NOMO-1 treated with dmso at 0.1 percent for 144 hours (cell line): Measurements from ENCODE around the gene RND1.

Experiments
- DNase-seq: peaks from one replicate; lab custom pipeline; 2025; ENCODE audit not compliant: unreplicated experiment; lab: John Stamatoyannopoulos, UW

RND1 gene

GRCh38 chr12:48828293-48828692 lies 37.4 kb downstream of the RND1 start:
- no peak for DNase-seq

GRCh38 chr12:48827513-48828096 lies 38.1 kb downstream of the RND1 start:
- DNase-seq, result no peak

DNA sequence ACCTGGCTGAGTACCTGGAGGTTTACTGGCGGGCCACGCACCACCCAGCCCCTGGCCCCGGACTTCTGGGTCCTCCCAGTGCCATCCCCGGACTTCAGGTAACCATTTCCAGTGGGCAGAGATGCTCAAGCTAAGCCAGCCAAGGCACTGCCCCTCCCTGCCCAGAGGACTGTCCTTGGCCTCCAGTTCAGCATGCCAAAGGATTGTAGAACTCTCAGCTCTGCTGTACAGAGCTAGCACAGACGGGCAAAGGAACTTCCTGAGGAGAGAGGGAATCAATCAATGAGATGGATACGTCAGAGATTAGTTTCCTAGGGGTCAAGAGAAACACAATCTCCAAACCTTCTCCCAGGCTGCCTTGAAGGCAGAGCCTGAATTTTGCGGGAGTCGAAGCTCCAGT lies 38.6 kb downstream of the RND1 start:
- DNase-seq, result no peak

GRCh38 chr12:48826209-48826855 lies 39.3 kb downstream of the RND1 start:
- DNase-seq, result no peak

DNA sequence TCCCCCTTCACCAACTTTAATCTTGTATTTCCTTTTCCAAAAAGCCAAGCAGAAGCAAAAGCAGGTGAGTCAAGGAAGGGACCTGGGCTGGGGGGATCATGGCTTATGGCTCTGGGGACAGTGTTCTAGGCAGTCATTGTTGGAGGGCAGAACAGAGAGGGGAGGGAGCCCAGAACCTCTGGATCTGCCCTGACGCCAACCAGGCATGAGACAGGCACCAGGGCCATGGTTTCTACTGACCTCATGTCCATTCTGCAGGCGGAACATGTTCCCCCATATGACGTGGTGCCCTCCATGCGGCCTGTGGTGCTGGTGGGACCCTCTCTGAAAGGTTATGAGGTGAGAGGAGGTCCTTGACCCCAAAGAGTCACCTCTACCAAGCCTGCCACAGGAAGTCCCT lies 40.8 kb downstream of the RND1 start:
- DNase-seq, result no peak

- no peak for DNase-seq
Observed at GRCh38 chr12:48824112-48824511, 41.6 kb downstream of the RND1 start.

DNA sequence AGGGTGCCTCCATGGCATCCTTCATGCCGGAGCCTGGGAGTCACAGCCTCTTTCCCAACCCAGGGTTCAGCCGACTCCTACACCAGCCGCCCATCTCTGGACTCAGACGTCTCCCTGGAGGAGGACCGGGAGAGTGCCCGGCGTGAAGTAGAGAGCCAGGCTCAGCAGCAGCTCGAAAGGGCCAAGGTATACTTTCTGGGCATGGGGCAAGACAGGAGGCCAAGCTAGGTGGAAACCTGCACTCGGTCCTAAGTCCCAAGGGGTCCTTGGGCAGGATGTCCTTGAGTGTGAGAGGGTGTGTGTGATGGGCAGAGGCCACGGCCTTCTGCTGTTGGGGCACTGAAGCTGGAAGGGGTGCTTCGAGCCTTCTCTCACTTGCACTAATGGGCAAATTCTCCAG lies 42.4 kb downstream of the RND1 start:
- DNase-seq, result no peak

- no peak for DNase-seq
Observed at GRCh38 chr12:48822711-48823110, 43.0 kb downstream of the RND1 start.

GRCh38 chr12:48822139-48822538 lies 43.5 kb downstream of the RND1 start:
- DNase-seq, result no peak

DNA sequence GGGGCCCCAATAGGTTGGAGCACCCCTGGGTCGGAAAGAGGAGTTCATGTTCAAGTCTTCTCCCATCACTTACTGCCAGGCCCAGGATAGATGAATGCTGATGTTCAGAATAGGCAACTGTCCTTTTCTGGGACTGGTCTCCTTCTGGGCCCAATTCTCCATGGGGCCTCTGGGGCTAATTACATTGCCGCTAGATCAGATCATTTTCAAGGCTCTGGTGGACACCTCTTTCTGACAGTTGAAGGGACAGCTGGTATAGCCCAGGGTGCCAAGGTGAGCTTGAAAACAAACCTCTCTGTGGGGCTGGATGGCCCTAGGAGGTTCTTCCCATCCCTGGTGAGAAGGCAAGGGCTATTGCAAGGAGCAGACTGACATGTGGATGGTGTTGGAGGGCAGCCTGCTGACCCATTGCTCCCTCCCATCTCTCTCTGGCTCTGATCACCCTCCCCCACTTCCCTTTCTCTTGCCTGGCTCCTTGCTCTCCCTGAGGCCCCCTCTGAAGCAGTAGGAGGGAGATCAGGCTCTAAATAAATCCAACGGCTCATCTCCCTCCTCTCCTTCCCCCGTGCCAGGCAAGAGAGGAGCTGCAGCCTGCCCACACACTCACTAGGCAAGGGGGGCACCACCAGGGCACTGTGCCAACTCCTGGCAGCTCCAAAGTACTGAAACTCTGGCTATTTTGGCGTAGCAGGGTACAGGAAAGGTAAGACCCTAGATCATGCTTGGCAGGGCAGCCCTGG lies 45.5 kb downstream of the RND1 start:
- DNase-seq, result no peak

DNA sequence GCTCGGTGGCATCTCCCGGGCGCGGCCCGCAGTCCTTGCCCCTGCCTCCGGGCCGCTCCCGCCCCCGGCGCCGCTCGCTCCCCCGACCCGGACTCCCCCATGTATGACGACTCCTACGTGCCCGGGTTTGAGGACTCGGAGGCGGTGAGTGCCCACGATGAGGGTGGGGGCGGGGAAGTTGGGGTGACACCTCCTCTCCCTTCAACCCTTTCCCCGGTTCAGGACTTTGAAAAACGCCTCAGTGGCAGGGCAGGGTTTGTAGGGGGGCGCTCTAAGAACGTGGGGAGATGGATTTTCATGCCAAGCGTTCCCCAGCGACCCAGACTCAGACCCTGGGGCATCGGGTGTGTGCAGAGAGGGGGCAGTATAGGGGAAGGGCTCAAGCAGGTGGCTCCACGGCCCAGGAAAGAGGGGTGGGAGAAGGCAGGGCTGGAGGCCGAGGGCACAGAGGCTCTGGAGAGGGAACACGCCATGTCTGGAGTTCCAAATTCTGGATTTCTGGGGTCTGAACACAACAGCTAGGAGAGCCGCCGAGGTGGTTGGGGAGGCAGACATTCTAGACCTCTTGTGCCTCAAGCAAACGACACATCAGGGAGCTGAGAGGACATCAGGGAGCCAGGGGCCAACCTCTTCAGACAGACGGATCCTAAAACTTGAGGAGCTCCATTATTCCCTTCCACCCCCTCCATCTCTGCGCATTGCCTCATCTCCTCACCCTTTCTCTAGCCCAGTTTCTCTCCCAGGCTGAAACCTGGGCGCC lies 46.7 kb downstream of the RND1 start:
- DNase-seq, result no peak

DNA sequence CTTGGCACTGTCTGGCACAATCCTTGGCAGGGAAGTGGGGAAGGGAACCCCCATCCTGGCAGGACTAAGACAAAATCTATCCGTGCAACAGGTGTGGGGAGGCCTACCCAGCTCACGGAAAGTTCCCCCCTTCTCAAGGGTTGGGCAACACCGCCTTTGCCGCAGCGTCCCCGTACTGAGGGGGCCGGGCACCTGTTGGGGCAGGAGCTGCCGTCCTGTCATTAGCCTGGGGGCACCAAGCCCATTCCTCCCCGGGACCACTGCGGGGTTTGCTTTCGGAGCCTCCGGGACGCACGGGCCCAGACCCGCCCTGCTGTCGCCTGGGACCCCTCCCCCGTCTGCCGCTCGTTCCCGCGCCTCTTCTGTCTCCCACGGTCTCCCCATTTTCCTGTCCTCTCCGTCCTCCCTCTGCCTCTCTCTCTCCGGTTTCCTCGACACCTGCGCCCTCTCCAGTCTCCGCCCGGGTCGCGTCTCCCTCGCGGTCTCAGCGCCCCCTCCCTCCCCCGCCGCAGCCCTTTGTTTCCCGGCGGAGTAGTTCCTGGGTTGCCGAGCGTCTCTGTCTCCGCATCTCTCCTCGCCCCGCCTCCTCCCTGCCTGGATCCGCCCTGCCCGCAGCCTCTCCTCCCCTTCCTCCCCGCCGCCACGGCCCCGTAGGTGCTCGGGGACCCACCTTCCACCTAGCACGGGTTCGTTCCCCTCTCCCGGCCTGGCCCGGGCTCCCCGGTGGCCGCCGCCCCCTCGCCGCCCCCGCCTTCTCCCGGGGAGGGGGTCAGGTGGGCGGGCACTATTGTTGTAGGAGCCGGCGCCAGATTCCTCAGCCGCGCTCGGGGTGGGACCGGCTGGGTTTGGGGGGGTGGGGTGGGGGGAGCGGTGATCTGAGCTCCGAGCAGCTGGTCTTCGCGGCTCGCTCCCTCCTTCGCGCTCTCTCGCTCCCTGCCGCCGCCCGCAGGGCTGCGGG lies 47.5 kb downstream of the RND1 start, which contains the start of gene CACNB3:
Gene CACNB3 (plus strand): TSS at position 624 of the 958 bp plus-strand sequence. CDS start 434 bp downstream, outside the sequence.
- DNase-seq, result peak; percentile 6

DNA sequence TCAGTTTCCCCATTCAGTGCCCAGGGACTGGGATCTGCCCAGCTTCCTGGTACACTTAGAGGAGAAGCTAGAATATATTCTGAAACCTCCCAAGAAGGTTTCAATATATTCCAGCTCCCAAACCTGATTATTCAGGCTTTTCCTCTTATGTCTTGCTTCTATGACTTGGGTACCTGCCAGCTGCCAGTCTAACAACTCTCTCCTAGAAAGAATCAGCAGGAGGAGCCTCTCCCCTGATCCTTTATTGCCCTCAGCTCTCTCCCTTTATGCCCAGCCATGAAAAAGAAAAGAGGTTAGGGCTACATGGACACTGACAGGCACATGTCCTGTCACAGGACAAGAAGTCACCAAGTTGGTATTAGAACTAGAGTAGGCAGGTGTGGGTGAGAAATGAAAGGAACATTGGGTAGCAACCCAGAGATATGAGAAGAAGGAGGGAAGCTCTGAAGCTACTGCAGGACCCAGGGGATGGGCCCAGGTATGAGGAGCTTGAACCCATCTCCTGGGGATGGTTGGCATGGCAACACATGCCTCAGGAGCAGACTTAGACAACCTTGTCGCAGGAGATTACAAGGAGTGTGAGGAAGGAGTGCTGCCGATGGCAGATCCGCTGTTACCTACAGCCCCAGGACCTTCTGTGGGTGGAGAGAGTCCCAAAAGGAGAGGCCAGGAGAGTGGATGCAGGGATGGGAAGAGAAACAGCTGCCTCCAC lies 49.4 kb downstream of the RND1 start:
- DNase-seq, result no peak

DNA sequence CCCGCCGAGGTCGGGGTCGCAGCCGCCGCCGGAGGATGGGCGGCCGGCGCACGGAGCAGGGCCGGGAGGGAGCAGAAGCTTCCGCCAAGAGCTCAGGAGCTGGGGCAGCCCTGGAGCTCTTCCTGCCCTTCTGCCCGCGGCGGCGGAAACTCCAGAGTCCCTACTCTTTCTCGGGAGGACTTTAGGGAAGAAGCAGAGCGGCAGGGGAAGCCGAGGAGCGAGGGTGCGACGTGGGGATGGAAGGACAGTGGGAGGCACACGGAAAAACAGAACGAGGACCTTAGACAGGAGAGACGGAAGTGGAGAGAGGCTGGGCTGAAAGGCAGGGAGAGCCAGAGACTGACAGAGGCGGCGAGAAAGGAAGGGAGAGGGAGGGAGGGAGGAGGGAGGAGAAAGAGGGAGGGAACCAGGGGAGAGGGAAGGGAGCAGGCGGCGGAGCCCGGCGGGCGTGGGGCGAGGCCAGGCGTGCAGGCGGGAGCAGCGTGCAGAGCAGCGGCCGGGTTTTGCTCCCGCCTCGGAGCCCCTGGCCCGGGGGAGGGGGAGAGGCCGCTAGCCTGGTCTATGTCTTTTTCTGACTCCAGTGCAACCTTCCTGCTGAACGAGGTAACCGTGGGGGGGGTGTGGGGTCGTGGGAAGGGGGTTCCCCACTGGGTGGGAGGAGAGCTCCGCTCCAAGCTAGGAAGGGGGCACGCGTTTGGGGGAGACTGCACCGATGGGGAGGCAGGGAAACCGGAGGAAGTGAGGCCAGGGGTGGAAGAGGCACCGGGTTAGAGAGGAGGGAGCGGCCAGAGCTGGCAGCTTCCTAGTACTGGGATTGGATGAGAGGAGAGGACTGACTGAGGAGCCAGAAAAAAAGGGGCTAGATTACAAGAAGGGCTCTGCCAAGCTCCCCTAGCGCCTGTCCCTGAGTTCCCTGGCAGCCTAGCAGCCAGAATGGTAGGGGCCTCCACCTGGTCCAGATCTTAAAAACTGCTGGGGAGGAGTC lies 50.3 kb downstream of the RND1 start:
- peak; percentile 86 for DNase-seq

DNA sequence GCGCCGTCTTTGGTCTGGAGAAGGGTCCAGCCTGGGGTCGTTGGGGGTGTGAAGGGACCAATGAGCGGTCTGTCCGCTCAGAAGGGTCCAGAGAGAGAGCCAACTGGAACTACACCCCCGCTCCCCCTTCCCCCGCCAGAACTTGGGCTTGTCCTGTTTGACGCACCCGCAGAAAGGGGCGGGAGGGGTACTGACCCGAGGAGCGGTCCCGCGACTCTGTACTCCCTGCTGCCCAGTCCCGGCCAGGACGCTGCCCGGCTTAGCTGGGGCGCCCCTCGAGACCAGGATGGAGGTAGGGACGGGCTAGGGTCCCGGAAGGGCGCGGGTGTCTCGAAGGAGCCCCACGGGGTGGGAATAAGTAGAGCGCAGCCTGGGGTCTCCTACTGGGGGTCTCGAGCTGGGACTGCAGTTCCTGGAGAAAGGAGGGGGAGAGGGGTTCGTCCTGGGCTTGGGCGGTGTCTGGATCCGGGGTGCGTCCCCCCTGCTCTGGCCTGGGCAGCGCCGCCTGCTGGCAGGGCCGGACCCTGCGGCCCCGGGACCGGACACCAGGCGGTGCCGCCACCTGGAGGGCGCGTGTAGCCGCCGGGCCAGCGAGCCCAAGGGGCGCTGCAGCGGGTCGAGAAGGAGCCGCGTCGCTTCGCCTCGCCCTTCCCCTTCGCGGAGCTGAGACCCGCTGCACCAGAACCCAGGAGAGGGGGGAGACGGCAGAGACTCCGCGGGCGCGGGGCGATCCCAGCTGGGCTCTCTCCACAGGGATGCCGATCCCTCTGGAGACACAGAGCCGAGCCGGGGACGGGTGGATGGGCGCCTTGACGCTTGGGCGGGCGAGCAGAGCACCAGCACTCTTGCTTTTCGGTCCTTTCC lies 51.2 kb downstream of the RND1 start:
- DNase-seq, result peak; percentile 61

- DNase-seq, result no peak
Observed at GRCh38 chr12:48813465-48814261, 52.0 kb downstream of the RND1 start.

- DNase-seq, result no peak
Observed at GRCh38 chr12:48812389-48812788, 53.3 kb downstream of the RND1 start.
